Neural cell (in vitro differentiated cells): ENCODE results near the gene LRRC53. TPM values are rescaled to one million over a fixed set of nuclear protein-coding genes. Genes with fewer than 3 reads are reported as not detected.

ENCODE experiments used
- H2AFZ ChIP-seq: fragments of 200-600, 300-800 bp; sonication (generic), shearing (Covaris generic); 2 replicates; pipeline ENCODE4 v1.6.0; 2014; ENCODE audit warnings: low read depth, mild to moderate bottlenecking, antibody characterized with exemption, low read length, moderate library complexity
- H3F3A ChIP-seq: fragments of 200-600 bp; shearing (Covaris generic); 2 replicates; pipeline ENCODE4 v1.6.1; 2016; ENCODE audit warnings: mild to moderate bottlenecking, moderate library complexity, mixed read lengths, antibody characterized with exemption, low read length; ENCODE audit not compliant: insufficient read depth, poor library complexity, severe bottlenecking
- H3K27ac ChIP-seq: fragments of 200-600, 300-800 bp; sonication (generic), shearing (Covaris generic); 2 replicates; pipeline ENCODE4 v1.5.1; 2014; ENCODE audit warnings: mild to moderate bottlenecking, low read length, moderate library complexity
- H3K27me3 ChIP-seq: fragments of 300-800, 200-600 bp; sonication (generic), shearing (Covaris generic); 2 replicates; pipeline ENCODE4 v1.6.0; 2014; ENCODE audit warnings: mild to moderate bottlenecking, low read depth, low read length, moderate library complexity; ENCODE audit not compliant: insufficient read depth
- H3K36me3 ChIP-seq: fragments of 300-800, 200-600 bp; sonication (generic), shearing (Covaris generic); 2 replicates; pipeline ENCODE4 v1.5.1; 2014; ENCODE audit warnings: mild to moderate bottlenecking, antibody characterized with exemption, low read length, moderate library complexity; ENCODE audit not compliant: insufficient read depth
- H3K4me2 ChIP-seq: fragments of 300-800, 200-600 bp; sonication (generic), shearing (Covaris generic); 2 replicates; pipeline ENCODE4 v1.6.0; 2014; ENCODE audit warnings: mild to moderate bottlenecking, low read length
- H3K4me3 ChIP-seq: fragments of 300-800, 200-600 bp; sonication (generic), shearing (Covaris generic); 2 replicates; pipeline ENCODE4 v1.5.1; 2014; ENCODE audit warnings: mild to moderate bottlenecking, low read length, moderate library complexity
- H3K79me2 ChIP-seq: fragments of 200-600 bp; shearing (Covaris generic); replicated peaks from 2 replicates; pipeline ENCODE4 v1.6.0; 2014; ENCODE audit warnings: mild to moderate bottlenecking, low read length, moderate library complexity; ENCODE audit not compliant: insufficient read depth
- H3K9ac ChIP-seq: fragments of 300-800, 200-600 bp; sonication (generic), shearing (Covaris generic); 2 replicates; pipeline ENCODE4 v1.6.1; 2016; ENCODE audit warnings: mild to moderate bottlenecking, low read length, mixed read lengths
- H3K9me2 ChIP-seq: fragments of 200-600 bp; shearing (Covaris generic); 2 replicates; pipeline ENCODE4 v1.6.1; 2016; ENCODE audit warnings: mild to moderate bottlenecking, low read length, mixed read lengths; ENCODE audit not compliant: insufficient read depth
- H3K9me3 ChIP-seq: fragments of 200-600, 300-800 bp; sonication (generic), shearing (Covaris generic); 2 replicates; pipeline ENCODE4 v1.6.1; 2016; ENCODE audit warnings: mild to moderate bottlenecking, mixed run types, low read length, moderate library complexity, mixed read lengths
- H4K20me1 ChIP-seq: fragments of 200-600 bp; shearing (Covaris generic); 2 replicates; pipeline ENCODE4 v1.6.1; 2016; ENCODE audit warnings: mild to moderate bottlenecking, mixed run types; ENCODE audit not compliant: insufficient read depth
- EP300 ChIP-seq: fragments of 450-650 bp; conservative IDR thresholded peaks from 2 replicates; pipeline ENCODE4 v1.6.1; 2014; ENCODE audit warnings: antibody characterized with exemption, mild to moderate bottlenecking, moderate library complexity; ENCODE audit not compliant: poor library complexity, severe bottlenecking
- EZH2 ChIP-seq: fragments of 200-600, 300-800 bp; shearing (Covaris generic), sonication (generic); IDR thresholded peaks from 2 replicates; pipeline ENCODE4 v1.6.1; 2014; ENCODE audit warnings: antibody characterized with exemption, low read length, borderline replicate concordance, mild to moderate bottlenecking; ENCODE audit not compliant: insufficient read depth, poor library complexity, severe bottlenecking
- MXI1 ChIP-seq: fragments of 450-650 bp; conservative IDR thresholded peaks from 2 replicates; pipeline ENCODE4 v1.6.1; 2014; ENCODE audit warnings: antibody characterized with exemption, mild to moderate bottlenecking; ENCODE audit not compliant: poor library complexity, severe bottlenecking
- POLR2AphosphoS5 ChIP-seq: IDR thresholded peaks from 2 replicates; pipeline ENCODE4 v1.6.1; 2012
- RAD21 ChIP-seq: fragments of 450-650 bp; conservative IDR thresholded peaks from 2 replicates; pipeline ENCODE4 v1.6.1; 2014; ENCODE audit warnings: antibody characterized with exemption, mild to moderate bottlenecking, moderate library complexity
- SMC3 ChIP-seq: fragments of 450-650 bp; conservative IDR thresholded peaks from 2 replicates; pipeline ENCODE4 v1.6.1; 2014; ENCODE audit warnings: antibody characterized with exemption, mild to moderate bottlenecking, moderate library complexity; ENCODE audit not compliant: poor library complexity
- TAF1 ChIP-seq: IDR thresholded peaks from 2 replicates; pipeline ENCODE4 v1.6.1; 2012; ENCODE audit warnings: low read depth
- polyA plus RNA-seq: library from polyadenylated mRNA; depleted of rRNA; stranded (reverse); fragments of >200 nt; gene quantifications from 2 replicates; pipeline ENCODE4 v1.2.3, GENCODE V29; 2014
- TF ChIP-seq, protein P1 (sequence below): fragments of 450-650 bp; IDR thresholded peaks from 2 replicates; pipeline ENCODE4 v1.5.1; 2014; ENCODE audit warnings: antibody characterized with exemption, mild to moderate bottlenecking, moderate library complexity; ENCODE audit not compliant: poor library complexity, severe bottlenecking
- TF ChIP-seq, protein P2 (sequence below): IDR thresholded peaks from 2 replicates; pipeline ENCODE4 v1.6.1; 2012; ENCODE audit warnings: borderline replicate concordance

The LRRC53 gene
- polyA plus RNA-seq, 1 donor from 2014 or later = not detected

- no peak overlapping the region for H2AFZ ChIP-seq
- TF ChIP-seq, protein P1, sequence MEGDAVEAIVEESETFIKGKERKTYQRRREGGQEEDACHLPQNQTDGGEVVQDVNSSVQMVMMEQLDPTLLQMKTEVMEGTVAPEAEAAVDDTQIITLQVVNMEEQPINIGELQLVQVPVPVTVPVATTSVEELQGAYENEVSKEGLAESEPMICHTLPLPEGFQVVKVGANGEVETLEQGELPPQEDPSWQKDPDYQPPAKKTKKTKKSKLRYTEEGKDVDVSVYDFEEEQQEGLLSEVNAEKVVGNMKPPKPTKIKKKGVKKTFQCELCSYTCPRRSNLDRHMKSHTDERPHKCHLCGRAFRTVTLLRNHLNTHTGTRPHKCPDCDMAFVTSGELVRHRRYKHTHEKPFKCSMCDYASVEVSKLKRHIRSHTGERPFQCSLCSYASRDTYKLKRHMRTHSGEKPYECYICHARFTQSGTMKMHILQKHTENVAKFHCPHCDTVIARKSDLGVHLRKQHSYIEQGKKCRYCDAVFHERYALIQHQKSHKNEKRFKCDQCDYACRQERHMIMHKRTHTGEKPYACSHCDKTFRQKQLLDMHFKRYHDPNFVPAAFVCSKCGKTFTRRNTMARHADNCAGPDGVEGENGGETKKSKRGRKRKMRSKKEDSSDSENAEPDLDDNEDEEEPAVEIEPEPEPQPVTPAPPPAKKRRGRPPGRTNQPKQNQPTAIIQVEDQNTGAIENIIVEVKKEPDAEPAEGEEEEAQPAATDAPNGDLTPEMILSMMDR = no peak
- no peak for TF ChIP-seq EP300
- no peak for TF ChIP-seq POLR2AphosphoS5
- no peak for TF ChIP-seq MXI1
- no peak for TF ChIP-seq TAF1
- TF ChIP-seq, protein P2, sequence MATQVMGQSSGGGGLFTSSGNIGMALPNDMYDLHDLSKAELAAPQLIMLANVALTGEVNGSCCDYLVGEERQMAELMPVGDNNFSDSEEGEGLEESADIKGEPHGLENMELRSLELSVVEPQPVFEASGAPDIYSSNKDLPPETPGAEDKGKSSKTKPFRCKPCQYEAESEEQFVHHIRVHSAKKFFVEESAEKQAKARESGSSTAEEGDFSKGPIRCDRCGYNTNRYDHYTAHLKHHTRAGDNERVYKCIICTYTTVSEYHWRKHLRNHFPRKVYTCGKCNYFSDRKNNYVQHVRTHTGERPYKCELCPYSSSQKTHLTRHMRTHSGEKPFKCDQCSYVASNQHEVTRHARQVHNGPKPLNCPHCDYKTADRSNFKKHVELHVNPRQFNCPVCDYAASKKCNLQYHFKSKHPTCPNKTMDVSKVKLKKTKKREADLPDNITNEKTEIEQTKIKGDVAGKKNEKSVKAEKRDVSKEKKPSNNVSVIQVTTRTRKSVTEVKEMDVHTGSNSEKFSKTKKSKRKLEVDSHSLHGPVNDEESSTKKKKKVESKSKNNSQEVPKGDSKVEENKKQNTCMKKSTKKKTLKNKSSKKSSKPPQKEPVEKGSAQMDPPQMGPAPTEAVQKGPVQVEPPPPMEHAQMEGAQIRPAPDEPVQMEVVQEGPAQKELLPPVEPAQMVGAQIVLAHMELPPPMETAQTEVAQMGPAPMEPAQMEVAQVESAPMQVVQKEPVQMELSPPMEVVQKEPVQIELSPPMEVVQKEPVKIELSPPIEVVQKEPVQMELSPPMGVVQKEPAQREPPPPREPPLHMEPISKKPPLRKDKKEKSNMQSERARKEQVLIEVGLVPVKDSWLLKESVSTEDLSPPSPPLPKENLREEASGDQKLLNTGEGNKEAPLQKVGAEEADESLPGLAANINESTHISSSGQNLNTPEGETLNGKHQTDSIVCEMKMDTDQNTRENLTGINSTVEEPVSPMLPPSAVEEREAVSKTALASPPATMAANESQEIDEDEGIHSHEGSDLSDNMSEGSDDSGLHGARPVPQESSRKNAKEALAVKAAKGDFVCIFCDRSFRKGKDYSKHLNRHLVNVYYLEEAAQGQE = no peak
- TF ChIP-seq SMC3 = no peak
- no peak for TF ChIP-seq RAD21
- TF ChIP-seq EZH2 = no peak
- no peaks in the 10 kb centered on the region for H3K27me3 ChIP-seq
- H3K4me2 ChIP-seq = no peak overlapping the region
- H3K9ac ChIP-seq = no peak overlapping the region
- no peaks in the 10 kb centered on the region for H3K79me2 ChIP-seq
- no peaks in the 10 kb centered on the region for H3K9me3 ChIP-seq
- no peak overlapping the region for H3K4me3 ChIP-seq
- H4K20me1 ChIP-seq = no peaks in the 10 kb centered on the region
- H3K27ac ChIP-seq = no peak overlapping the region
- H3K36me3 ChIP-seq = no peaks in the 10 kb centered on the region
- no peaks in the 10 kb centered on the region for H3K9me2 ChIP-seq
- H3F3A ChIP-seq = no peaks in the 10 kb centered on the region
Measured at GRCh38 chr1:74425676-74426075, 86.7 kb downstream of the LRRC53 start.

GRCh38 chr1:74423471-74423870, 88.9 kb downstream of the LRRC53 start:
- Histone ChIP-seq H3K4me2 (no peak overlapping the region), H3K27ac (no peak overlapping the region), H3K4me3 (no peak overlapping the region), H3K9me3 (no peaks in the 10 kb centered on the region), H3K9ac (no peak overlapping the region), H3K9me2 (no peaks in the 10 kb centered on the region), H3K36me3 (no peaks in the 10 kb centered on the region), H2AFZ (no peak overlapping the region), H3K79me2 (no peaks in the 10 kb centered on the region), H3F3A (no peaks in the 10 kb centered on the region), H4K20me1 (no peaks in the 10 kb centered on the region), H3K27me3 (no peaks in the 10 kb centered on the region)
- no peak for TF ChIP-seq POLR2AphosphoS5
- TF ChIP-seq EP300 = no peak
- TF ChIP-seq, protein P1 = no peak
- TF ChIP-seq, protein P2 = no peak
- no peak for TF ChIP-seq TAF1
- TF ChIP-seq MXI1 = no peak
- TF ChIP-seq EZH2 = no peak
- no peak for TF ChIP-seq SMC3
- TF ChIP-seq RAD21 = no peak
